ENCODE measurements around the gene RNASE11. TPM values are rescaled to one million over a fixed set of nuclear protein-coding genes. Genes with fewer than 3 reads are reported as not detected.

Gene RNASE11
- total RNA-seq, 6 experiments from 2014 or later: not detected

- H3K36me3 ChIP-seq: no peaks in the 10 kb centered on the region
- H3K27ac ChIP-seq: no peak overlapping the region
- intact Hi-C loops (cut with DNase I): loop anchor here (10.0 kb wide), 3 partner anchors 72 to 282 kb away; partner anchors contain the start of gene KLHL33 (in 1 of the 2)
- H3K9me3 ChIP-seq: no peaks in the 10 kb centered on the region
- H3K4me3 ChIP-seq: no peak overlapping the region
- ATAC-seq (peak; percentile 73 to 89 (median 79)), DNase-seq (peak; percentile 49 to 93 (median 87))
- TF ChIP-seq POLR2A (IDR thresholded peaks at IDR 0.05): no peak
- TF ChIP-seq, protein P1, sequence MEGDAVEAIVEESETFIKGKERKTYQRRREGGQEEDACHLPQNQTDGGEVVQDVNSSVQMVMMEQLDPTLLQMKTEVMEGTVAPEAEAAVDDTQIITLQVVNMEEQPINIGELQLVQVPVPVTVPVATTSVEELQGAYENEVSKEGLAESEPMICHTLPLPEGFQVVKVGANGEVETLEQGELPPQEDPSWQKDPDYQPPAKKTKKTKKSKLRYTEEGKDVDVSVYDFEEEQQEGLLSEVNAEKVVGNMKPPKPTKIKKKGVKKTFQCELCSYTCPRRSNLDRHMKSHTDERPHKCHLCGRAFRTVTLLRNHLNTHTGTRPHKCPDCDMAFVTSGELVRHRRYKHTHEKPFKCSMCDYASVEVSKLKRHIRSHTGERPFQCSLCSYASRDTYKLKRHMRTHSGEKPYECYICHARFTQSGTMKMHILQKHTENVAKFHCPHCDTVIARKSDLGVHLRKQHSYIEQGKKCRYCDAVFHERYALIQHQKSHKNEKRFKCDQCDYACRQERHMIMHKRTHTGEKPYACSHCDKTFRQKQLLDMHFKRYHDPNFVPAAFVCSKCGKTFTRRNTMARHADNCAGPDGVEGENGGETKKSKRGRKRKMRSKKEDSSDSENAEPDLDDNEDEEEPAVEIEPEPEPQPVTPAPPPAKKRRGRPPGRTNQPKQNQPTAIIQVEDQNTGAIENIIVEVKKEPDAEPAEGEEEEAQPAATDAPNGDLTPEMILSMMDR (IDR thresholded peaks at IDR 0.05): peak; percentile 60 to 73 (median 64)
- H3K4me1 ChIP-seq: peaks cover 0 to 27% (median 0%) of the 10 kb centered on the region in 4 donors
- no peaks in the 10 kb centered on the region for H3K27me3 ChIP-seq
- 11% methylated on average over 2 of the region's 8 CpGs for WGBS (ENCODE audit: insufficient coverage, low coverage, low lambda C conversion rate, missing lambda C conversion rate)
Measured at GRCh38 chr14:20606190-20606901, 18.5 kb upstream of the RNASE11 start.

DNA sequence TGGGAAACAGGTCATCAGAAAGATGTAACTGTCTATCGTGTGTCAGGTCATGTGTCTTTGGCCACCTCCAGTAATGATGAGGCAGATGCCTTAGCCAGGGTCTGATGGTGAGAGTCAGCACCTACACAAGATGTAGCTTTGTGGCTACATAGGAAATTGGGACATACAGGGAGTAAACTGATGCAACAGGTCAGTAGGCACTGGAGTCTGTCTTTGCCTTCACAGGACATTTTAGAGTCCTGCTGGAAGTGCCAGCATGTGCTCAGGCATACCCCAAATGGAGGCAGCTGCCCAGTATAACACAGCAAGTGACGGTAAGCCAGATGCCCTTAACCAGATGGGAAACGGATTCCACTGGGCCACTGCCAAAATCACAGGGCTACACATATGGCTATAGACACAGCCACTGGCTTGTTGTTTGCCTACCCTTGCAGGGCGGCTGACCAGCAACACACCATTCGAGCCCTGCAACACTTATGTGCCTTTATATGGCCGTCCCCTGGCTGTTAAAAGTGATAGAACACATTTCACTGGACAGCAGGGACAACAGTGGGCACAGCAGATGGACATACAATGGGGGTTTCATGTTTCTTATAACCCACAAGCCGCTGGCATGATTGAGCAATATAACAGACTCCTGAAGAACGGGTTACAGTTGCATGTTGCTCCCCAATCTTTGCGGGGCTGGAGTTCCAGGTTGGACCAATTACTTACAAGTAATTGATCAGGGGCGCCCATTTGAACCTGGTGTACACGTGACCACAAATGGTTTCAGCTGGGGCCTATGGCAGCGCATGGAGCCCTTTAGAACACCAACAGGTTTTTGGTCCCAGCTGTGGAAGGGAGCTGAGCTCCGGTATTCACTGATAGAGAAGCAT is 16.3 kb upstream of the RNASE11 start:
- ATAC-seq: no peak
- Histone ChIP-seq H3K4me1 (peaks cover 0 to 21% (median 0%) of the 10 kb centered on the region in 4 donors), H3K27me3 (no peaks in the 10 kb centered on the region), H3K36me3 (no peaks in the 10 kb centered on the region), H3K27ac (no peak overlapping the region), H3K9me3 (no peaks in the 10 kb centered on the region), H3K4me3 (no peak overlapping the region)
- TF ChIP-seq, protein P1 (IDR thresholded peaks at IDR 0.05): no peak
- TF ChIP-seq POLR2A (IDR thresholded peaks at IDR 0.05): no peak
- no peak for DNase-seq
- 96% methylated on average over 4 of the region's 13 CpGs for WGBS (ENCODE audit: insufficient coverage, low coverage, low lambda C conversion rate, missing lambda C conversion rate)
- intact Hi-C loops (cut with DNase I): loop anchor here (10.0 kb wide), 3 partner anchors 69 to 279 kb away; partner anchors contain the start of gene KLHL33 (in 1 of the 2)

GRCh38 chr14:20602583-20602982 is 14.8 kb upstream of the RNASE11 start:
- no peaks in the 10 kb centered on the region for H3K27me3 ChIP-seq
- no peak overlapping the region for H3K27ac ChIP-seq
- no peaks in the 10 kb centered on the region for H3K36me3 ChIP-seq
- TF ChIP-seq, protein P1 (IDR thresholded peaks at IDR 0.05): peak in 1 of 4 donors; percentile 12
- no peak for TF ChIP-seq POLR2A (IDR thresholded peaks at IDR 0.05)
- no peak overlapping the region for H3K4me3 ChIP-seq
- H3K9me3 ChIP-seq: no peaks in the 10 kb centered on the region
- H3K4me1 ChIP-seq: peaks cover 0 to 21% (median 0%) of the 10 kb centered on the region in 4 donors
- ATAC-seq: peak in 3 of 4 donors; percentile 14 to 59 (median 14)
- intact Hi-C loops (cut with DNase I): loop anchor here (10.0 kb wide), 3 partner anchors 68 to 278 kb away; partner anchors contain the start of gene KLHL33 (in 1 of the 2)
- peak in 2 of 3 donors; percentile 62 to 83 for DNase-seq
- 24% methylated on average over 7 of the region's 9 CpGs for WGBS (ENCODE audit: insufficient coverage, low coverage, low lambda C conversion rate, missing lambda C conversion rate)

- no peak for ATAC-seq
- intact Hi-C loops (cut with DNase I): loop anchor here (10.0 kb wide), 3 partner anchors 67 to 277 kb away; partner anchors contain the start of gene KLHL33 (in 1 of the 2)
- WGBS (ENCODE audit: insufficient coverage, low coverage, low lambda C conversion rate, missing lambda C conversion rate): no CpG with 5 or more reads among the region's 12 CpGs
Measured at GRCh38 chr14:20601522-20601921, 13.7 kb upstream of the RNASE11 start.

More at GRCh38 chr14:20601522-20601921, 13.7 kb upstream of the RNASE11 start:
- no peaks in the 10 kb centered on the region for H3K36me3 ChIP-seq
- no peaks in the 10 kb centered on the region for H3K9me3 ChIP-seq
- H3K4me1 ChIP-seq: peaks cover 0 to 14% (median 0%) of the 10 kb centered on the region in 4 donors
- no peak for TF ChIP-seq POLR2A (IDR thresholded peaks at IDR 0.05)
- TF ChIP-seq, protein P1 (IDR thresholded peaks at IDR 0.05): no peak
- no peak for DNase-seq
- H3K27ac ChIP-seq: no peak overlapping the region
- no peaks in the 10 kb centered on the region for H3K27me3 ChIP-seq
- no peak overlapping the region for H3K4me3 ChIP-seq
